OCI-LY1 (cell line): ENCODE results near the gene IGFALS.

Source experiments
- EZH2 ChIP-seq: fragments of 200-600 bp; sonication (generic), shearing (Covaris generic); IDR thresholded peaks from 2 replicates; pipeline ENCODE4 v1.8.0; 2017; ENCODE audit warnings: borderline replicate concordance, mixed run types, mild to moderate bottlenecking, antibody characterized with exemption, low read length, moderate library complexity, mixed read lengths
- TF ChIP-seq, protein P1 (sequence below): fragments of 200-600 bp; sonication (generic), shearing (Covaris generic); IDR thresholded peaks from 2 replicates; pipeline ENCODE4 v1.5.1; 2017; ENCODE audit warnings: mild to moderate bottlenecking, antibody characterized with exemption, low read length, moderate library complexity, mixed read lengths

DNA sequence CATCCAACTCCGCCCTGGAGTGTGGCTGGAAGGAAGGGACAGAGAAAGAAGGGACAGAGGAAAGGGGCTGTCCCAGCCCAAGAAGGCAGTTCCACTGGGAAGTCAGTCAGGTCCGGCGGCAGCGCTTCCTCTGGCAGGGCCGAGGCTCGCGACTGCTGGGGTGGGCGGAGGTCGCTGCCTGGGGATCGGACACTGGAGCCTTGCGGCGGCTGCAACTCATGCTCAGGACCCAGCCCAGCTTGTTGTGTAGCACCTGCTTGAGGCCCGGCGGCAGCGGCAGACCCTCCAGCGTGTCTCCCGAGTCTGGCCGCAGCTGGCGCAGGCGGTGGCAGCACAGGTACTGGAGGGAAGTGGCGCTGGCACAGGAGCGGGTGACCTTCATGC, 16.5 kb downstream of the IGFALS start:
- TF ChIP-seq, protein P1, sequence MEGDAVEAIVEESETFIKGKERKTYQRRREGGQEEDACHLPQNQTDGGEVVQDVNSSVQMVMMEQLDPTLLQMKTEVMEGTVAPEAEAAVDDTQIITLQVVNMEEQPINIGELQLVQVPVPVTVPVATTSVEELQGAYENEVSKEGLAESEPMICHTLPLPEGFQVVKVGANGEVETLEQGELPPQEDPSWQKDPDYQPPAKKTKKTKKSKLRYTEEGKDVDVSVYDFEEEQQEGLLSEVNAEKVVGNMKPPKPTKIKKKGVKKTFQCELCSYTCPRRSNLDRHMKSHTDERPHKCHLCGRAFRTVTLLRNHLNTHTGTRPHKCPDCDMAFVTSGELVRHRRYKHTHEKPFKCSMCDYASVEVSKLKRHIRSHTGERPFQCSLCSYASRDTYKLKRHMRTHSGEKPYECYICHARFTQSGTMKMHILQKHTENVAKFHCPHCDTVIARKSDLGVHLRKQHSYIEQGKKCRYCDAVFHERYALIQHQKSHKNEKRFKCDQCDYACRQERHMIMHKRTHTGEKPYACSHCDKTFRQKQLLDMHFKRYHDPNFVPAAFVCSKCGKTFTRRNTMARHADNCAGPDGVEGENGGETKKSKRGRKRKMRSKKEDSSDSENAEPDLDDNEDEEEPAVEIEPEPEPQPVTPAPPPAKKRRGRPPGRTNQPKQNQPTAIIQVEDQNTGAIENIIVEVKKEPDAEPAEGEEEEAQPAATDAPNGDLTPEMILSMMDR, result no peak
- no peak for TF ChIP-seq EZH2
